GM12801 (cell line): Measurements from ENCODE around the gene ZDHHC18.

Source experiments
- CTCF ChIP-seq: IDR thresholded peaks from one replicate; pipeline ENCODE4 v1.5.1; 2011; ENCODE audit warnings: control low read depth; ENCODE audit not compliant: insufficient read length; ENCODE audit errors: extremely low read depth

The ZDHHC18 gene

GRCh38 chr1:26822737-26823395, 3.6 kb upstream of the ZDHHC18 start:
- no peak for TF ChIP-seq CTCF

GRCh38 chr1:26824731-26825130, 1.8 kb upstream of the ZDHHC18 start:
- no peak for TF ChIP-seq CTCF

GRCh38 chr1:26827106-26827604, 667 bp downstream of the ZDHHC18 start:
- no peak for TF ChIP-seq CTCF

GRCh38 chr1:26827663-26828062, 1.2 kb downstream of the ZDHHC18 start:
- TF ChIP-seq CTCF, result no peak

- no peak for TF ChIP-seq CTCF
Observed at GRCh38 chr1:26828411-26828991, 2.0 kb downstream of the ZDHHC18 start.

GRCh38 chr1:26829184-26829911, 2.9 kb downstream of the ZDHHC18 start:
- no peak for TF ChIP-seq CTCF

GRCh38 chr1:26831059-26831458, 4.6 kb downstream of the ZDHHC18 start:
- no peak for TF ChIP-seq CTCF
